Adrenal gland (tissue), 12 donors: ENCODE measurements around the gene NR4A1. TPM values are rescaled to one million over a fixed set of nuclear protein-coding genes. Genes with fewer than 3 reads are reported as not detected.

Experiments used
- DNase-seq, 7 donors: peaks; one replicate each; pipeline ENCODE4 v3.0.0-alpha.2; 2019 to 2020
- H3K27ac ChIP-seq, 5 donors: fragments of 200-600 bp; sonication (generic) in 4 of 5; 1 replicate in 3 of 5; 2 replicates in 2 of 5; pipeline versions ENCODE4 v1.5.1 to v1.8.0; 2016 to 2020; ENCODE audit warnings: mild to moderate bottlenecking in 1 of 5
- H3K27me3 ChIP-seq: fragments of 200-600 bp; 2 replicates; pipeline ENCODE4 v1.8.0; 2021
- H3K36me3 ChIP-seq, 2 donors: fragments of 200-600 bp; replicated peaks in 1 of 2; 1 replicate in 1 of 2; 2 replicates in 1 of 2; pipeline versions ENCODE4 v1.5.1 to v1.8.0; 2018 to 2022
- H3K4me1 ChIP-seq, 2 donors: fragments of 200-600 bp; replicated peaks in 1 of 2; 1 replicate in 1 of 2; 2 replicates in 1 of 2; pipeline versions ENCODE4 v1.5.1 to v1.8.0; 2018 to 2021
- H3K4me3 ChIP-seq, 4 donors: fragments of 200-600 bp; sonication (generic) in 3 of 4; one replicate each; pipeline ENCODE4 v1.5.1; 2016 to 2018
- H3K9me3 ChIP-seq, 3 donors: fragments of 200-600 bp; sonication (generic) in 1 of 3; replicated peaks in 1 of 3; 1 replicate in 2 of 3; 2 replicates in 1 of 3; pipeline versions ENCODE4 v1.5.1 to v1.8.0; 2016 to 2021
- POLR2A ChIP-seq, 2 donors: fragments of 450-650 bp; IDR thresholded peaks; one replicate each; pipeline ENCODE4 v1.6.1; 2017; ENCODE audit warnings: antibody characterized with exemption in 2 of 2, mild to moderate bottlenecking in 2 of 2, moderate library complexity in 1 of 2
- WGBS, 4 donors: extraction: QIAGEN DNeasy Blood & Tissue Kit in 2 of 4; methylation state at CpG; one replicate each; pipeline versions ENCODE4 v1.1.5 to v1.1.7; 2013 to 2017; 5-methylcytosine and 5-hydroxymethylcytosine counted together
- intact Hi-C, 2 donors: fragments of 100-400 bp; cut with DNase I; formaldehyde crosslinking; loops; one replicate each; pipeline versions ENCODE4 v1.14.1 to v1.15.0; 2022 to 2023
- polyA plus RNA-seq, 3 donors: library from polyadenylated mRNA; stranded (reverse); fragments of 200-250 nt in 2 of 3; fragments of 350-450 nt in 1 of 3; fragmentation: Illumina TruSeq in 1 of 3; extraction: RNeasy Lipid Tissue Mini Kit (QIAGEN cat#74804) in 1 of 3; gene quantifications; one replicate each; pipeline ENCODE4 v1.2.3, GENCODE V29; 2013 to 2014
- total RNA-seq, 9 donors: library from RNA; depleted of rRNA in 4 of 9; stranded (reverse); fragments of >200 nt in 4 of 9; fragments of 120-200 nt in 1 of 9; fragmentation: NEBNext Ultra II Directional in 1 of 9; extraction: Animal tissue kit (Norgen Biotek cat#: 25700) in 1 of 9; gene quantifications; one replicate each; pipeline versions ENCODE4 v1.1.0 to v1.2.4, GENCODE V29; 2013 to 2023
- TF ChIP-seq, protein P1 (sequence below), 6 experiments: fragments of 450-650 bp in 4 of 6; fragments of 200-600 bp in 2 of 6; sonication (generic) in 1 of 6; IDR thresholded peaks; 1 replicate in 5 of 6; 2 replicates in 1 of 6; pipeline versions ENCODE4 v1.5.1 to v1.8.0; 2016 to 2021; ENCODE audit warnings: antibody characterized with exemption in 6 of 6, mild to moderate bottlenecking in 2 of 6, moderate library complexity in 1 of 6
- donor health status: healthy with polysubstance abuse.
- donor health status: Bipolar disorder and iron deficiency.
- donor health status: DM: yes; HTN: yes; CAD: no.
- donor health status: DM: no; HTN: no; CAD: no.
- donor health status: DM: no; HTN: no; CAD: no.
- donor health status: DM: yes; HTN: yes; CAD: no.

The NR4A1 gene
- total and polyA plus RNA-seq, 12 donors: 19.0 to 854 (median 185) TPM

DNA sequence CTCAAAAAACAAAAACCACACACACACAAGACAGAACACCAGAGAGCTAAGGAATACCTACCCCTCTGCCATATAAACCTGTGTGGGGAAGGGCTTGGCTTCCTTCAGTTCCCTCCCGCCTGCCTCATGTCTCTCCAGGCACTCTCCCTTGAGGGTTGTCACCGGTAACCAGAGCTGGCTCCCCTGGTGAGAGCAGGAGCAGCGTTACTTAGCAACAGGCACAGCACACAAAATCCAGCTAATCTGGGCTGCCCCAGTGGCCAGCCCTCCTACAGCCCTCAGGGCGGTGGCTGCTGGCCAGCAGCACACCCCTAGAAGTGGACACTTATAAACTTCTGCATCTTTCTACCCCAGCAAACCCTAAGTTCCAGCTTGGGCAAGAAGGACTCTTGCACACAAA, 21.6 kb upstream of the NR4A1 start:
- 45 to 75% (median 59%) methylated on average over 3 to 4 of the region's 4 CpGs for WGBS, 4 donors
- H3K4me1 ChIP-seq: peaks cover 14 to 33% of the 10 kb centered on the region in 2 donors

GRCh38 chr12:52032446-52032803, 18.8 kb upstream of the NR4A1 start:
- Histone ChIP-seq H3K27ac (peak overlapping the region; percentile 74 to 95 (median 91)), H3K4me3 (peak overlapping the region in 2 of 4 donors; percentile 2 to 31), H3K36me3 (no peaks in the 10 kb centered on the region), H3K4me1 (peaks cover 15 to 25% of the 10 kb centered on the region in 2 donors), H3K27me3 (no peaks in the 10 kb centered on the region), H3K9me3 (no peaks in the 10 kb centered on the region)
- TF ChIP-seq POLR2A (IDR thresholded peaks at IDR 0.05): no peak
- TF ChIP-seq, protein P1, sequence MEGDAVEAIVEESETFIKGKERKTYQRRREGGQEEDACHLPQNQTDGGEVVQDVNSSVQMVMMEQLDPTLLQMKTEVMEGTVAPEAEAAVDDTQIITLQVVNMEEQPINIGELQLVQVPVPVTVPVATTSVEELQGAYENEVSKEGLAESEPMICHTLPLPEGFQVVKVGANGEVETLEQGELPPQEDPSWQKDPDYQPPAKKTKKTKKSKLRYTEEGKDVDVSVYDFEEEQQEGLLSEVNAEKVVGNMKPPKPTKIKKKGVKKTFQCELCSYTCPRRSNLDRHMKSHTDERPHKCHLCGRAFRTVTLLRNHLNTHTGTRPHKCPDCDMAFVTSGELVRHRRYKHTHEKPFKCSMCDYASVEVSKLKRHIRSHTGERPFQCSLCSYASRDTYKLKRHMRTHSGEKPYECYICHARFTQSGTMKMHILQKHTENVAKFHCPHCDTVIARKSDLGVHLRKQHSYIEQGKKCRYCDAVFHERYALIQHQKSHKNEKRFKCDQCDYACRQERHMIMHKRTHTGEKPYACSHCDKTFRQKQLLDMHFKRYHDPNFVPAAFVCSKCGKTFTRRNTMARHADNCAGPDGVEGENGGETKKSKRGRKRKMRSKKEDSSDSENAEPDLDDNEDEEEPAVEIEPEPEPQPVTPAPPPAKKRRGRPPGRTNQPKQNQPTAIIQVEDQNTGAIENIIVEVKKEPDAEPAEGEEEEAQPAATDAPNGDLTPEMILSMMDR (IDR thresholded peaks at IDR 0.05): no peak
- WGBS, 4 donors: 1 to 3% (median 2%) methylated on average over 5 of the region's 5 CpGs
- DNase-seq: peak; percentile 79 to 96 (median 89)
- intact Hi-C loops: loop anchor here in 1 of 2 donors (2.0 kb wide), 1 partner anchor 18 kb away; the partner anchor contains the start of gene NR4A1

More for the DNA sequence above, 21.6 kb upstream of the NR4A1 start:
- Histone ChIP-seq H3K4me3 (no peak overlapping the region), H3K36me3 (no peaks in the 10 kb centered on the region), H3K9me3 (no peaks in the 10 kb centered on the region), H3K27ac (no peak overlapping the region), H3K27me3 (no peaks in the 10 kb centered on the region)
- DNase-seq: peak in 1 of 7 donors; percentile 83
- intact Hi-C loops: loop anchor here (5.0 kb wide), 1 partner anchor 53 kb away; no protein-coding TSS in a partner anchor
- TF ChIP-seq, protein P1 (IDR thresholded peaks at IDR 0.05): no peak
- no peak for TF ChIP-seq POLR2A (IDR thresholded peaks at IDR 0.05)

GRCh38 chr12:52032804-52033445, 18.3 kb upstream of the NR4A1 start:
- H3K9me3 ChIP-seq: no peaks in the 10 kb centered on the region
- intact Hi-C loops: loop anchor here in 1 of 2 donors (2.0 kb wide), 1 partner anchor 18 kb away; the partner anchor contains the start of gene NR4A1
- TF ChIP-seq, protein P1 (IDR thresholded peaks at IDR 0.05): no peak
- peak; percentile 79 to 83 for TF ChIP-seq POLR2A (IDR thresholded peaks at IDR 0.05)
- H3K4me1 ChIP-seq: peaks cover 18 to 30% of the 10 kb centered on the region in 2 donors
- 0 to 1% (median 0%) methylated on average over 19 to 48 of the region's 48 CpGs for WGBS, 4 donors
- peak overlapping the region in 2 of 4 donors; percentile 14 to 31 for H3K4me3 ChIP-seq
- no peaks in the 10 kb centered on the region for H3K36me3 ChIP-seq
- no peaks in the 10 kb centered on the region for H3K27me3 ChIP-seq
- peak; percentile 98 to 99 (median 99) for DNase-seq
- H3K27ac ChIP-seq: peak overlapping the region; percentile 74 to 95 (median 91)

GRCh38 chr12:52033446-52034140, 17.6 kb upstream of the NR4A1 start:
- H3K9me3 ChIP-seq: no peaks in the 10 kb centered on the region
- peak in 3 of 7 donors; percentile 35 to 58 (median 49) for DNase-seq
- intact Hi-C loops: loop anchor here in 1 of 2 donors (2.0 kb wide), 1 partner anchor 17 kb away; the partner anchor contains the start of gene NR4A1
- H3K4me1 ChIP-seq: peaks cover 22 to 34% of the 10 kb centered on the region in 2 donors
- no peaks in the 10 kb centered on the region for H3K36me3 ChIP-seq
- peak overlapping the region; percentile 74 to 95 (median 90) for H3K27ac ChIP-seq
- TF ChIP-seq, protein P1 (IDR thresholded peaks at IDR 0.05): no peak
- no peak for TF ChIP-seq POLR2A (IDR thresholded peaks at IDR 0.05)
- WGBS, 4 donors: 58 to 65% (median 64%) methylated on average over 10 to 13 of the region's 13 CpGs
- no peaks in the 10 kb centered on the region for H3K27me3 ChIP-seq
- peak overlapping the region in 2 of 4 donors; percentile 14 to 30 for H3K4me3 ChIP-seq
